Esophagus squamous epithelium (tissue), 4 donors: ENCODE measurements around the gene AXL.

Source experiments
- CTCF ChIP-seq, 6 experiments: fragments of 450-650 bp in 4 of 6; fragments of 200-600 bp in 2 of 6; sonication (generic) in 2 of 6; IDR thresholded peaks; one replicate each; pipeline ENCODE4 v1.5.1; 2016 to 2019; ENCODE audit warnings: antibody characterized with exemption in 6 of 6, mild to moderate bottlenecking in 4 of 6, moderate library complexity in 4 of 6
- POLR2A ChIP-seq, 4 donors: fragments of 450-650 bp; IDR thresholded peaks; one replicate each; pipeline ENCODE4 v1.6.1; 2017; ENCODE audit warnings: antibody characterized with exemption in 4 of 4, mild to moderate bottlenecking in 4 of 4, moderate library complexity in 3 of 4

GRCh38 chr19:41304706-41305483 lies 85.9 kb downstream of the AXL start:
- TF ChIP-seq CTCF (IDR thresholded peaks at IDR 0.05) (no peak), POLR2A (IDR thresholded peaks at IDR 0.05) (no peak)
